GM12878 (cell line): ENCODE data around the gene LY6G5C. TPM values are rescaled to one million over a fixed set of nuclear protein-coding genes. Genes with fewer than 3 reads are reported as not detected.

Source experiments
- ATAC-seq: fragments of 200-7000 bp; cut with Tn5 transposase; 3 replicates; pipeline ENCODE4 v1.9.1; 2020; ENCODE audit warnings: mild to moderate bottlenecking, moderate library complexity
- BruUV-seq: library from RNA; stranded (reverse); fragments of 400-500 nt; replicated peaks from 2 replicates; lab custom pipeline; 2021; lab: Mats Ljungman, UMichigan
- CTCF ChIA-PET: fragments of 300-600 bp; sonication (Branson Sonifier 250); formaldehyde crosslinking; extraction: SDS; loops from one replicate; lab custom pipeline; 2021; ENCODE audit warnings: inconsistent platforms; lab: Yijun Ruan, JAX
- POLR2A ChIA-PET: fragments of 350-600 bp; formaldehyde crosslinking; extraction: SDS; loops from one replicate; lab custom pipeline; 2021; ENCODE audit warnings: inconsistent platforms; lab: Charles Lee
- RAD21 ChIA-PET: fragments of 300-600 bp; sonication (Branson Sonifier 250); formaldehyde crosslinking; loops from one replicate; lab custom pipeline; 2023; ENCODE audit warnings: antibody characterized with exemption; ENCODE audit not compliant: unreplicated experiment; lab: Charles Lee
- SMC1A ChIA-PET: fragments of 300-600 bp; sonication (Branson Sonifier 250); formaldehyde crosslinking; loops from one replicate; lab custom pipeline; 2023; ENCODE audit not compliant: unreplicated experiment, uncharacterized antibody; lab: Charles Lee
- DNase-seq: peaks from one replicate; pipeline ENCODE4 v3.0.0-alpha.2; 2011; ENCODE audit warnings: low read depth, low spot score
- FAIRE-seq: peaks from 3 replicates; lab custom pipeline; 2011; peaks lifted over from hg19 to GRCh38; lab: Jason Lieb, UNC
- H2AFZ ChIP-seq: 2 replicates; pipeline ENCODE4 v1.6.0; 2011; ENCODE audit warnings: low read depth, low read length, control low read depth; ENCODE audit not compliant: control insufficient read depth
- H3K27ac ChIP-seq: 2 replicates; pipeline ENCODE4 v1.5.1; 2011; ENCODE audit warnings: control low read depth; ENCODE audit not compliant: control insufficient read depth, insufficient read depth
- H3K27me3 ChIP-seq, 2 experiments: replicated peaks in 1 of 2; 2 replicates each; pipeline versions ENCODE4 v1.6.0 to v1.6.1; 2011; ENCODE audit warnings: low read length in 1 of 2; ENCODE audit not compliant: control insufficient read depth in 2 of 2, insufficient read depth in 2 of 2
- H3K36me3 ChIP-seq, 2 experiments: 2 replicates each; pipeline ENCODE4 v1.5.1; 2011; ENCODE audit warnings: low read length in 1 of 2; ENCODE audit not compliant: control insufficient read depth in 2 of 2, insufficient read depth in 2 of 2
- H3K4me1 ChIP-seq: 2 replicates; pipeline ENCODE4 v1.6.1; 2011; ENCODE audit warnings: mild to moderate bottlenecking, low read length, moderate library complexity, mixed read lengths; ENCODE audit not compliant: control insufficient read depth, insufficient read depth
- H3K4me2 ChIP-seq: 2 replicates; pipeline ENCODE4 v1.6.0; 2011; ENCODE audit warnings: control low read depth; ENCODE audit not compliant: control insufficient read depth, insufficient read depth
- H3K4me3 ChIP-seq: fragments of 200-600 bp; sonication (generic); 2 replicates; pipeline ENCODE4 v1.5.1; 2016
- H3K79me2 ChIP-seq: 2 replicates; pipeline ENCODE4 v1.6.0; 2011; ENCODE audit warnings: low read length; ENCODE audit not compliant: control insufficient read depth, insufficient read depth
- H3K9ac ChIP-seq: 2 replicates; pipeline ENCODE4 v1.8.0; 2011; ENCODE audit warnings: low read length, control low read depth, mixed read lengths; ENCODE audit not compliant: control insufficient read depth, insufficient read depth
- H3K9me3 ChIP-seq: replicated peaks from 3 replicates; pipeline ENCODE4 v1.5.1; 2011; ENCODE audit warnings: mild to moderate bottlenecking, low read length; ENCODE audit not compliant: control insufficient read depth, insufficient read depth
- H4K20me1 ChIP-seq: 2 replicates; pipeline ENCODE4 v1.6.0; 2011; ENCODE audit not compliant: control insufficient read depth, insufficient read depth
- CBX3 ChIP-seq: fragments of 200-600 bp; sonication (generic); IDR thresholded peaks from 2 replicates; pipeline ENCODE4 v1.6.1; 2016; ENCODE audit warnings: low read depth, borderline replicate concordance
- EED ChIP-seq: sonication (generic); IDR thresholded peaks from 2 replicates; pipeline ENCODE4 v1.6.1; 2016; ENCODE audit warnings: antibody characterized with exemption, low read depth
- FOS ChIP-seq: IDR thresholded peaks from 3 replicates; pipeline ENCODE4 v1.6.1; 2011; ENCODE audit warnings: borderline replicate concordance; ENCODE audit not compliant: insufficient read length; ENCODE audit errors: extremely low read depth
- FOXM1 ChIP-seq: IDR thresholded peaks from 2 replicates; pipeline ENCODE4 v1.6.1; 2012; ENCODE audit warnings: low read depth, mild to moderate bottlenecking, inconsistent platforms, low read length, moderate library complexity
- MXI1 ChIP-seq: fragments of 150-350 bp; IDR thresholded peaks from 2 replicates; pipeline ENCODE4 v1.6.1; 2011; ENCODE audit warnings: low read depth, mild to moderate bottlenecking, inconsistent platforms, low read length, improper control_type of control experiment
- NFIC ChIP-seq: IDR thresholded peaks from 2 replicates; pipeline ENCODE4 v1.6.1; 2012; ENCODE audit warnings: low read depth, mild to moderate bottlenecking, inconsistent platforms, low read length, moderate library complexity
- NFYA ChIP-seq: IDR thresholded peaks from 2 replicates; pipeline ENCODE4 v1.6.1; 2011; ENCODE audit warnings: low read depth, mild to moderate bottlenecking, low read length, improper control_type of control experiment, borderline replicate concordance
- NRF1 ChIP-seq: conservative IDR thresholded peaks from 2 replicates; pipeline ENCODE4 v1.6.1; 2011; ENCODE audit warnings: mild to moderate bottlenecking, low read depth, low read length, improper control_type of control experiment
- PML ChIP-seq: IDR thresholded peaks from 2 replicates; pipeline ENCODE4 v1.6.1; 2012; ENCODE audit warnings: low read length, inconsistent platforms
- SMAD5 ChIP-seq: IDR thresholded peaks from 2 replicates; pipeline ENCODE4 v1.6.1; 2016; ENCODE audit warnings: antibody characterized with exemption, low read depth
- ZNF622 ChIP-seq: fragments of 450-650 bp; IDR thresholded peaks from 2 replicates; pipeline ENCODE4 v1.6.1; 2017; ENCODE audit warnings: mild to moderate bottlenecking, inconsistent platforms
- ZZZ3 ChIP-seq: IDR thresholded peaks from 2 replicates; pipeline ENCODE4 v1.6.1; 2011; ENCODE audit warnings: low read depth; ENCODE audit not compliant: control insufficient read depth, insufficient read length
- WGBS: methylation state at CpG from one replicate; pipeline ENCODE4 v1.1.6; 2016; ENCODE audit warnings: low lambda C conversion rate; ENCODE audit not compliant: insufficient replicate concordance, insufficient coverage; ENCODE audit errors: missing lambda C conversion rate; 5-methylcytosine and 5-hydroxymethylcytosine counted together
- in situ Hi-C: fragments of 300-500 bp; cut with MboI; formaldehyde crosslinking; loops from 9 replicates; pipeline ENCODE4 v1.14.3; 2018; ENCODE audit warnings: mixed read lengths
- intact Hi-C: fragments of 100-400 bp; cut with micrococcal nuclease; formaldehyde crosslinking; loops from one replicate; pipeline ENCODE4 v1.14.2; 2022; ENCODE audit not compliant: unreplicated experiment
- polyA plus RNA-seq, 11 experiments: library from polyadenylated mRNA; depleted of rRNA in 4 of 11; unstranded in 6 of 11; stranded (reverse) in 5 of 11; fragments of >200 nt; fragmentation: Nextera tagmentation in 4 of 11; fragmentation: Illumina TruSeq in 1 of 11; extraction: Ambion mirVana in 4 of 11; extraction: Trizol in 1 of 11; gene quantifications; 1 replicate in 1 of 11; 2 replicates in 10 of 11; pipeline versions ENCODE4 v1.2.1 to v1.2.3, GENCODE V29; 2011 to 2016; ENCODE audit warnings: inconsistent platforms in 2 of 11, missing spikeins in 2 of 11, low read depth in 1 of 11
- total RNA-seq, 4 experiments: library from RNA; depleted of rRNA in 3 of 4; stranded (reverse); fragments of >200 nt in 3 of 4; fragmentation: Illumina TruSeq in 1 of 4; extraction: Trizol in 1 of 4; gene quantifications; 2 replicates each; pipeline versions ENCODE4 v1.2.1 to v1.2.3, GENCODE V29; 2013 to 2021
- TF ChIP-seq, protein P1 (sequence below): fragments of 450-650 bp; IDR thresholded peaks from 2 replicates; pipeline ENCODE4 v1.6.1; 2014; ENCODE audit warnings: mild to moderate bottlenecking
- TF ChIP-seq, protein P2 (sequence below): fragments of 450-650 bp; formaldehyde crosslinking; IDR thresholded peaks from 2 replicates; pipeline ENCODE4 v1.4.0; 2020; ENCODE audit warnings: mild to moderate bottlenecking, moderate library complexity
- TF ChIP-seq, protein P3 (sequence below): fragments of 150-350 bp; IDR thresholded peaks from 2 replicates; pipeline ENCODE4 v1.6.1; 2016; ENCODE audit warnings: low read depth, low read length

LY6G5C gene
- total and polyA plus RNA-seq, 10 of the 15 experiments (the other 5 are each of a cell fraction or from before 2014, with no cell fraction given), result 0.76 to 6.1 (median 1.7) TPM

- ChIA-PET POLR2A (interaction anchor here (1.0 to 6.3 kb wide), 5 partner anchors 7 to 243 kb away, joined by 3 to 107 read pairs (median 6); partner anchors contain the start of genes C6orf47, CSNK2B and GPANK1), SMC1A (interaction anchor here (0.5 to 5.0 kb wide), 3 partner anchors 9 to 183 kb away, joined by 4 to 31 read pairs (median 4); partner anchors contain the start of gene GPANK1), RAD21 (no interaction called here), CTCF (interaction anchor here (0.6 to 1.9 kb wide), 2 partner anchors 48 to 114 kb away, joined by 3 to 4 read pairs; partner anchors contain the start of gene ABHD16A)
- Histone ChIP-seq H3K9ac (no peak within 1 kb of the TSS), H2AFZ (no peak within 1 kb of the TSS), H3K36me3 (peaks cover 0 to 5% of the 10 kb centered on the region in 2 experiments; a peak in 3 of 4 replicates), H3K79me2 (peaks cover 59% of the 10 kb centered on the region), H4K20me1 (no peaks in the 10 kb centered on the region), H3K4me2 (no peak within 1 kb of the TSS; the same call in 1 of the 2 replicates), H3K4me1 (peaks cover 20% of the 10 kb centered on the region), H3K27me3 (no peaks in the 10 kb centered on the region), H3K27ac (no peak within 1 kb of the TSS), H3K9me3 (no peaks in the 10 kb centered on the region; the same call in 2 of the 3 replicates), H3K4me3 (no peak within 1 kb of the TSS)
- no TSS peak for BruUV-seq
- WGBS, result 82% methylated on average over 8 of the region's 8 CpGs
- in situ Hi-C loops (no loop called here), intact Hi-C loops (no loop called here)
- no peak for ATAC-seq
- no peak for DNase-seq
- FAIRE-seq, result no peak
- TF ChIP-seq MXI1 (no peak), FOXM1 (no peak), FOS (no peak), NFIC (no peak), NRF1 (no peak), NFYA (no peak), ZZZ3 (no peak), EED (no peak), CBX3 (no peak), PML (no peak), SMAD5 (no peak), ZNF622 (no peak)
- TF ChIP-seq, protein P1, sequence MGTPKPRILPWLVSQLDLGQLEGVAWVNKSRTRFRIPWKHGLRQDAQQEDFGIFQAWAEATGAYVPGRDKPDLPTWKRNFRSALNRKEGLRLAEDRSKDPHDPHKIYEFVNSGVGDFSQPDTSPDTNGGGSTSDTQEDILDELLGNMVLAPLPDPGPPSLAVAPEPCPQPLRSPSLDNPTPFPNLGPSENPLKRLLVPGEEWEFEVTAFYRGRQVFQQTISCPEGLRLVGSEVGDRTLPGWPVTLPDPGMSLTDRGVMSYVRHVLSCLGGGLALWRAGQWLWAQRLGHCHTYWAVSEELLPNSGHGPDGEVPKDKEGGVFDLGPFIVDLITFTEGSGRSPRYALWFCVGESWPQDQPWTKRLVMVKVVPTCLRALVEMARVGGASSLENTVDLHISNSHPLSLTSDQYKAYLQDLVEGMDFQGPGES, result no peak
- TF ChIP-seq, protein P2, sequence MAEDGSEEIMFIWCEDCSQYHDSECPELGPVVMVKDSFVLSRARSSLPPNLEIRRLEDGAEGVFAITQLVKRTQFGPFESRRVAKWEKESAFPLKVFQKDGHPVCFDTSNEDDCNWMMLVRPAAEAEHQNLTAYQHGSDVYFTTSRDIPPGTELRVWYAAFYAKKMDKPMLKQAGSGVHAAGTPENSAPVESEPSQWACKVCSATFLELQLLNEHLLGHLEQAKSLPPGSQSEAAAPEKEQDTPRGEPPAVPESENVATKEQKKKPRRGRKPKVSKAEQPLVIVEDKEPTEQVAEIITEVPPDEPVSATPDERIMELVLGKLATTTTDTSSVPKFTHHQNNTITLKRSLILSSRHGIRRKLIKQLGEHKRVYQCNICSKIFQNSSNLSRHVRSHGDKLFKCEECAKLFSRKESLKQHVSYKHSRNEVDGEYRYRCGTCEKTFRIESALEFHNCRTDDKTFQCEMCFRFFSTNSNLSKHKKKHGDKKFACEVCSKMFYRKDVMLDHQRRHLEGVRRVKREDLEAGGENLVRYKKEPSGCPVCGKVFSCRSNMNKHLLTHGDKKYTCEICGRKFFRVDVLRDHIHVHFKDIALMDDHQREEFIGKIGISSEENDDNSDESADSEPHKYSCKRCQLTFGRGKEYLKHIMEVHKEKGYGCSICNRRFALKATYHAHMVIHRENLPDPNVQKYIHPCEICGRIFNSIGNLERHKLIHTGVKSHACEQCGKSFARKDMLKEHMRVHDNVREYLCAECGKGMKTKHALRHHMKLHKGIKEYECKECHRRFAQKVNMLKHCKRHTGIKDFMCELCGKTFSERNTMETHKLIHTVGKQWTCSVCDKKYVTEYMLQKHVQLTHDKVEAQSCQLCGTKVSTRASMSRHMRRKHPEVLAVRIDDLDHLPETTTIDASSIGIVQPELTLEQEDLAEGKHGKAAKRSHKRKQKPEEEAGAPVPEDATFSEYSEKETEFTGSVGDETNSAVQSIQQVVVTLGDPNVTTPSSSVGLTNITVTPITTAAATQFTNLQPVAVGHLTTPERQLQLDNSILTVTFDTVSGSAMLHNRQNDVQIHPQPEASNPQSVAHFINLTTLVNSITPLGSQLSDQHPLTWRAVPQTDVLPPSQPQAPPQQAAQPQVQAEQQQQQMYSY, result no peak
- TF ChIP-seq, protein P3, sequence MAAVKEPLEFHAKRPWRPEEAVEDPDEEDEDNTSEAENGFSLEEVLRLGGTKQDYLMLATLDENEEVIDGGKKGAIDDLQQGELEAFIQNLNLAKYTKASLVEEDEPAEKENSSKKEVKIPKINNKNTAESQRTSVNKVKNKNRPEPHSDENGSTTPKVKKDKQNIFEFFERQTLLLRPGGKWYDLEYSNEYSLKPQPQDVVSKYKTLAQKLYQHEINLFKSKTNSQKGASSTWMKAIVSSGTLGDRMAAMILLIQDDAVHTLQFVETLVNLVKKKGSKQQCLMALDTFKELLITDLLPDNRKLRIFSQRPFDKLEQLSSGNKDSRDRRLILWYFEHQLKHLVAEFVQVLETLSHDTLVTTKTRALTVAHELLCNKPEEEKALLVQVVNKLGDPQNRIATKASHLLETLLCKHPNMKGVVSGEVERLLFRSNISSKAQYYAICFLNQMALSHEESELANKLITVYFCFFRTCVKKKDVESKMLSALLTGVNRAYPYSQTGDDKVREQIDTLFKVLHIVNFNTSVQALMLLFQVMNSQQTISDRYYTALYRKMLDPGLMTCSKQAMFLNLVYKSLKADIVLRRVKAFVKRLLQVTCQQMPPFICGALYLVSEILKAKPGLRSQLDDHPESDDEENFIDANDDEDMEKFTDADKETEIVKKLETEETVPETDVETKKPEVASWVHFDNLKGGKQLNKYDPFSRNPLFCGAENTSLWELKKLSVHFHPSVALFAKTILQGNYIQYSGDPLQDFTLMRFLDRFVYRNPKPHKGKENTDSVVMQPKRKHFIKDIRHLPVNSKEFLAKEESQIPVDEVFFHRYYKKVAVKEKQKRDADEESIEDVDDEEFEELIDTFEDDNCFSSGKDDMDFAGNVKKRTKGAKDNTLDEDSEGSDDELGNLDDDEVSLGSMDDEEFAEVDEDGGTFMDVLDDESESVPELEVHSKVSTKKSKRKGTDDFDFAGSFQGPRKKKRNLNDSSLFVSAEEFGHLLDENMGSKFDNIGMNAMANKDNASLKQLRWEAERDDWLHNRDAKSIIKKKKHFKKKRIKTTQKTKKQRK, result no peak
Observed at GRCh38 chr6:31655349-31656237, 25.3 kb downstream of the LY6G5C start, which contains the start of gene APOM. Gene APOM (plus strand): TSS chr6:31655894. CDS start chr6:31655967, 73 bp downstream.
